Adrenal gland (tissue), 12 donors: Measurements from ENCODE around the gene OR8B12. TPM values are rescaled to one million over a fixed set of nuclear protein-coding genes. Genes with fewer than 3 reads are reported as not detected.

Experiments used
- DNase-seq, 7 donors: peaks; one replicate each; pipeline ENCODE4 v3.0.0-alpha.2; 2019 to 2020
- H3K27ac ChIP-seq, 5 donors: fragments of 200-600 bp; sonication (generic) in 4 of 5; 1 replicate in 3 of 5; 2 replicates in 2 of 5; pipeline versions ENCODE4 v1.5.1 to v1.8.0; 2016 to 2020; ENCODE audit warnings: mild to moderate bottlenecking in 1 of 5
- H3K27me3 ChIP-seq: fragments of 200-600 bp; 2 replicates; pipeline ENCODE4 v1.8.0; 2021
- H3K36me3 ChIP-seq, 2 donors: fragments of 200-600 bp; replicated peaks in 1 of 2; 1 replicate in 1 of 2; 2 replicates in 1 of 2; pipeline versions ENCODE4 v1.5.1 to v1.8.0; 2018 to 2022
- H3K4me1 ChIP-seq, 2 donors: fragments of 200-600 bp; replicated peaks in 1 of 2; 1 replicate in 1 of 2; 2 replicates in 1 of 2; pipeline versions ENCODE4 v1.5.1 to v1.8.0; 2018 to 2021
- H3K4me3 ChIP-seq, 4 donors: fragments of 200-600 bp; sonication (generic) in 3 of 4; one replicate each; pipeline ENCODE4 v1.5.1; 2016 to 2018
- H3K9me3 ChIP-seq, 3 donors: fragments of 200-600 bp; sonication (generic) in 1 of 3; replicated peaks in 1 of 3; 1 replicate in 2 of 3; 2 replicates in 1 of 3; pipeline versions ENCODE4 v1.5.1 to v1.8.0; 2016 to 2021
- CTCF ChIP-seq, 6 experiments: fragments of 450-650 bp in 4 of 6; fragments of 200-600 bp in 2 of 6; sonication (generic) in 1 of 6; IDR thresholded peaks; 1 replicate in 5 of 6; 2 replicates in 1 of 6; pipeline versions ENCODE4 v1.5.1 to v1.8.0; 2016 to 2021; ENCODE audit warnings: antibody characterized with exemption in 6 of 6, mild to moderate bottlenecking in 2 of 6, moderate library complexity in 1 of 6
- POLR2A ChIP-seq, 2 donors: fragments of 450-650 bp; IDR thresholded peaks; one replicate each; pipeline ENCODE4 v1.6.1; 2017; ENCODE audit warnings: antibody characterized with exemption in 2 of 2, mild to moderate bottlenecking in 2 of 2, moderate library complexity in 1 of 2
- WGBS, 4 donors: extraction: QIAGEN DNeasy Blood & Tissue Kit in 2 of 4; methylation state at CpG; one replicate each; pipeline versions ENCODE4 v1.1.5 to v1.1.7; 2013 to 2017; 5-methylcytosine and 5-hydroxymethylcytosine counted together
- intact Hi-C, 2 donors: fragments of 100-400 bp; cut with DNase I; formaldehyde crosslinking; loops; one replicate each; pipeline versions ENCODE4 v1.14.1 to v1.15.0; 2022 to 2023
- polyA plus RNA-seq, 3 donors: library from polyadenylated mRNA; stranded (reverse); fragments of 200-250 nt in 2 of 3; fragments of 350-450 nt in 1 of 3; fragmentation: Illumina TruSeq in 1 of 3; extraction: RNeasy Lipid Tissue Mini Kit (QIAGEN cat#74804) in 1 of 3; gene quantifications; one replicate each; pipeline ENCODE4 v1.2.3, GENCODE V29; 2013 to 2014
- total RNA-seq, 9 donors: library from RNA; depleted of rRNA in 4 of 9; stranded (reverse); fragments of >200 nt in 4 of 9; fragments of 120-200 nt in 1 of 9; fragmentation: NEBNext Ultra II Directional in 1 of 9; extraction: Animal tissue kit (Norgen Biotek cat#: 25700) in 1 of 9; gene quantifications; one replicate each; pipeline versions ENCODE4 v1.1.0 to v1.2.4, GENCODE V29; 2013 to 2023
- donor health status: healthy with polysubstance abuse.
- donor health status: Bipolar disorder and iron deficiency.
- donor health status: DM: yes; HTN: yes; CAD: no.
- donor health status: DM: no; HTN: no; CAD: no.
- donor health status: DM: no; HTN: no; CAD: no.
- donor health status: DM: yes; HTN: yes; CAD: no.

OR8B12 gene
- total and polyA plus RNA-seq, 12 donors = not detected

DNA sequence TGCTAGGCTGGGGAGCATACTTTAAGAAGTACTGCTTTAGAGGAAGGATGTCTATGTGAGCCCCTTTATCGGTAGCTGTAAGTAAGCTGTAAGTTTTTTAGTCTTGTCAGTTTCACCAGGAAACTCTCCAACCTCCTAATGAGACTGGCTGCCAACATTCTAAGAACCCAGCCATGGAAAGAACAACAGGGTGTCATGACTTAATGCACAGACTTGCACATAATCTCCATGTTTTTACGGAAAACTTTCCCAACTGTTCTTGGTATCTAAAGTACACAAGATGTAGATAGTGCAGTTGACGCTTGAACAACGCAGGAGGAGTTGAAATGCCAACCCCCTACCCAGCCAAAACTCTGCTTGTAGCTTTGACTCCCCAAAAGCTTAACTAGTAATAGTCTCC lies 35.3 kb upstream of the OR8B12 start:
- no peak overlapping the region for H3K27ac ChIP-seq
- TF ChIP-seq POLR2A (IDR thresholded peaks at IDR 0.05) (no peak), CTCF (IDR thresholded peaks at IDR 0.05) (no peak)
- no peaks in the 10 kb centered on the region for H3K27me3 ChIP-seq
- intact Hi-C loops = no loop called here
- no peaks in the 10 kb centered on the region for H3K4me1 ChIP-seq
- WGBS, 4 donors = 74 to 79% (median 76%) methylated on average over 4 of the region's 4 CpGs
- H3K36me3 ChIP-seq = no peaks in the 10 kb centered on the region
- H3K9me3 ChIP-seq = no peaks in the 10 kb centered on the region
- no peak for DNase-seq
- no peak overlapping the region for H3K4me3 ChIP-seq

DNA sequence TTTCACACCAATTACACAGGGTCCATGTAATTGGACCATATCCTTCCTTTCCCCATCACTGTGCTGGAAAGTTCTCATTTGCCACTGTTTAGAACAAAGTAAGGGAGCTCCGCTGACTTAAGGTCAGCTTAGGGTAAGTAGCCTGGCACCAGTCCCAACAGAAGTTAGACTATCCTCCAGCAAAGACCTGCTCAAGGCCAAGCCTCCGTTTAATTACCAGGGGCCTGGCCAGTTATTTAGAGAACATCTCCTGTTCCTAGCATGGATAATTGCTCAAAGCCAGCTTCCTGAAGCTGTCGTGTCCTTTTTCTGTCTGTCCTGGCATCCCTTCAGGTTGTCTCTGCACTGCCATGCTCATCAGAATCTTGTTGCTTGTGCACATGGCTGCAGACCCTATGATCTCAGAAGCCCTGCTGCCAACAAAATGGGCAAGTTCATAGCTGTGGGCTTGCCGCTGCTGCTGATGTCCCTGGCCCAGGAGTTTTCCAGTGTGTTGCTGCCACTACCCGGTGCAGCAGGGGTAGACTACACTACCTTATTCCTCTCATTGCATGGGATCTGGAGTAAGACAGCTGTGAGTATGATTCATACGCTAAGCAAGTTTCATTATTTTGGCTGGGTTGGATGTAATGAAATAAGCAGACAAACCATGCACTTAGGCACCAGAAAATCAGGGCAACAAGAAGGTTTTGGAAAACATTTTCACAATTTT lies 34.4 kb upstream of the OR8B12 start:
- Histone ChIP-seq H3K4me1 (no peaks in the 10 kb centered on the region), H3K9me3 (no peaks in the 10 kb centered on the region), H3K36me3 (no peaks in the 10 kb centered on the region), H3K27me3 (no peaks in the 10 kb centered on the region), H3K27ac (no peak overlapping the region), H3K4me3 (no peak overlapping the region)
- TF ChIP-seq CTCF (IDR thresholded peaks at IDR 0.05) = no peak
- no peak for TF ChIP-seq POLR2A (IDR thresholded peaks at IDR 0.05)
- intact Hi-C loops = no loop called here
- DNase-seq = peak in 1 of 7 donors; percentile 11
- 56 to 63% (median 62%) methylated on average over 6 of the region's 6 CpGs for WGBS, 4 donors

DNA sequence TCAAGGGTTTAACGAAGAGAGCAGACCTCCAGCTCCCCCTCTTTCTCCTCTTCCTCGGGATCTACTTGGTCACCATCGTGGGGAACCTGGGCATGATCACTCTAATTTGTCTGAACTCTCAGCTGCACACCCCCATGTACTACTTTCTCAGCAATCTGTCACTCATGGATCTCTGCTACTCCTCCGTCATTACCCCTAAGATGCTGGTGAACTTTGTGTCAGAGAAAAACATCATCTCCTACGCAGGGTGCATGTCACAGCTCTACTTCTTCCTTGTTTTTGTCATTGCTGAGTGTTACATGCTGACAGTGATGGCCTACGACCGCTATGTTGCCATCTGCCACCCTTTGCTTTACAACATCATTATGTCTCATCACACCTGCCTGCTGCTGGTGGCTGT lies 26.7 kb upstream of the OR8B12 start:
- 72 to 80% (median 73%) methylated on average over 7 of the region's 7 CpGs for WGBS, 4 donors
- no peak for DNase-seq
- Histone ChIP-seq H3K9me3 (no peaks in the 10 kb centered on the region), H3K27me3 (no peaks in the 10 kb centered on the region), H3K27ac (no peak overlapping the region), H3K36me3 (no peaks in the 10 kb centered on the region), H3K4me3 (no peak overlapping the region), H3K4me1 (no peaks in the 10 kb centered on the region)
- TF ChIP-seq POLR2A (IDR thresholded peaks at IDR 0.05) = no peak
- TF ChIP-seq CTCF (IDR thresholded peaks at IDR 0.05) = no peak
- intact Hi-C loops = no loop called here

GRCh38 chr11:124569697-124570096 lies 26.2 kb upstream of the OR8B12 start, which contains the start of gene OR8A1:
Gene OR8A1, plus strand, starts transcription at chr11:124569997. Its CDS starts 123 bp downstream, at chr11:124570120.
- no peak for DNase-seq
- no peak for TF ChIP-seq POLR2A (IDR thresholded peaks at IDR 0.05)
- no peak for TF ChIP-seq CTCF (IDR thresholded peaks at IDR 0.05)
- intact Hi-C loops = no loop called here
- H3K4me1 ChIP-seq = no peaks in the 10 kb centered on the region
- H3K4me3 ChIP-seq = no peak within 1 kb of the TSS
- H3K36me3 ChIP-seq = no peaks in the 10 kb centered on the region
- H3K27me3 ChIP-seq = no peaks in the 10 kb centered on the region
- H3K9me3 ChIP-seq = no peaks in the 10 kb centered on the region
- 41 to 79% (median 49%) methylated on average over 4 of the region's 4 CpGs for WGBS, 4 donors
- H3K27ac ChIP-seq = no peak within 1 kb of the TSS
